Activated CD4-positive, CD25-positive, alpha-beta regulatory T cell treated with anti-CD3 and anti-CD28 coated beads, Interleukin-2, amount 50 U/mL, for 24 hours (primary cell): Measurements from ENCODE around the gene MINAR1.

Experiments
- ATAC-seq, 2 donors: fragments of 150-1000 bp; cut with Tn5 transposase; one replicate each; pipeline ENCODE4 v1.10.0; 2021; ENCODE audit warnings: mild to moderate bottlenecking in 1 of 2, moderate library complexity in 1 of 2

The MINAR1 gene

DNA sequence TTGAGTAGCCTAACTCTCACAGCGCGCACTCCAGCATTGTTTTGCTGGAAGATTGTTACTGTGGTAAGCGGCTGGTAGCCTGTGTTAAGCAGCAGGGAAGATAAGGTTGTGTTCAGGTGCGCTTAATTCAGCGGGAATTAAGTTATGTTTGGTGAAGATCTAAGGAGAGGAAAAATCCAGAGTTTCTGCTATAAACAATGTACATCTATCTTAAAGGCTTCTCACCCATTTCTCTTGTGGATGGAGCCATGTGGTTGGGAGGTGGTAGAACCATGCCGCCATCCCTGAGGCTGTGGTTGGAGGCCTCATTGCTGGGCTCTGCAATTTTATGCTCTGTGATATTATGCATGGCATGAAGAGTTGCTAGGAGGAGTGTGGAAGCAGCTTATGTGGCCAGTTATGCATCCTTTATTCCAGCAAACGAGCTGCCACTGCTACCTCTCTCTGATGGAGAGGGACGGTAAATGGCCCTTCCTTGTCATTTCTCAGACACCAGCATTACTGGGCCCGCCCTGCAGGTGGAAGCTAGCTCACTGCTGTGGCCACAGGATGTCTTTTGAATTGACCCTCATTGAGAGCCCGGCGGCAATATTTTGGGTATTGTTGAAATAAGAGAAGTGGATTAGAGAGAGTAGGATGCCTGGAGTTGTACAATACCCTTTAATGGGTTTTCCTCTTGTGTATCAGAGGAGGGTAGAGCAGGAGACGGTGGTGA, 1.3 kb downstream of the MINAR1 start:
- no peak for ATAC-seq

DNA sequence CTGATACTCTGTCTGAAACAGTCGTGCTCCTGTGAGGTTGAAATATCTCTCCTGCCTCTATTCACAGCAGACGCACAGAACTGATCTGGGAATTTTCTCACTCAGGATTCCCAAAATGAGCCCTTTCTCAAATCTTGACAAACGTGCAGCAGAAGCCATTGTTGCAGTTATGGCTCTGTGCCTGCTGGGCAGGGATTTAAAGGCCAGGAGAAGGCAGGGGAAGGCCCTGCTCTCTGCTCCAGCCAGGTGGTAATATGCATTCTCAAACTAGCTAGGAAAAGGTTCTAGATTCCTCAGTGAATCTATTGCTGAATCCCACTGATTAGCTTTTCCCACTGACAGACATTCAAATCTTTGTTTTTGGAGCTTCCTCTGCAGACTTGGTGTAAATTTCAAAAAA, 2.2 kb downstream of the MINAR1 start:
- no peak for ATAC-seq

DNA sequence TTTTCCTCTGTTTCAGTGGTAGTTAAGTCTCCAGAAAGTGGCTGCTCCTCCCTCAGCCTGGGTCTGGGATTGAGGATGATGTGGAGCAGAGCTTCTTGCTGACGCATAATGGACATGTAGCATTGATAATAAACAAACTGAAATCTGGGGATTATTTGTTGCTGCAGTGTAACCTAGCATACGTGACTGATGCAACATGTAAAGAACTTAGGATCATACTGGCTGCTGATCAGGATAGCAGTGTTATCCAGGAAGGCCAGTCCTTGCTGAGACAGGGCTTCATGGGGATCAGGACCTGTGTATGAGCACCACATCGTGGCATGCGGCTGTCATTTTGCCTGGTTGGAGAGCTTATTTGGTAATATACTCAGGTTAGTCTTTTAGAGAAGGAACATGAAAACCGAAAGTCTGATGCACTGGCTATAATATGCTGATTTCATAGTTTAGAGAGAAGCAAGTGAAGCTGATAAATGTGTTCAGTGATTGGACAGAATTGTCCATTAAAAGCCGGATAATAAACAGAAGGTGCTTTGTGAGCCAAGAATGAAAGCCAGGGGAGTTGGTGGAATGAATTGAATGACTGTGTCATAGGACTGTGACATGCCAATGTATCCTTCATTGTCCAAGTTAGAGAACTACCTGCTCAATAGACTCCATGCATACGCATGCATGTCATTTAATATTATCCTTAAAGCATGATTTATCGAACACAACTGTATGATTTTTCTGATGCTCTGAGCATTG, 4.1 kb downstream of the MINAR1 start:
- ATAC-seq, result no peak

DNA sequence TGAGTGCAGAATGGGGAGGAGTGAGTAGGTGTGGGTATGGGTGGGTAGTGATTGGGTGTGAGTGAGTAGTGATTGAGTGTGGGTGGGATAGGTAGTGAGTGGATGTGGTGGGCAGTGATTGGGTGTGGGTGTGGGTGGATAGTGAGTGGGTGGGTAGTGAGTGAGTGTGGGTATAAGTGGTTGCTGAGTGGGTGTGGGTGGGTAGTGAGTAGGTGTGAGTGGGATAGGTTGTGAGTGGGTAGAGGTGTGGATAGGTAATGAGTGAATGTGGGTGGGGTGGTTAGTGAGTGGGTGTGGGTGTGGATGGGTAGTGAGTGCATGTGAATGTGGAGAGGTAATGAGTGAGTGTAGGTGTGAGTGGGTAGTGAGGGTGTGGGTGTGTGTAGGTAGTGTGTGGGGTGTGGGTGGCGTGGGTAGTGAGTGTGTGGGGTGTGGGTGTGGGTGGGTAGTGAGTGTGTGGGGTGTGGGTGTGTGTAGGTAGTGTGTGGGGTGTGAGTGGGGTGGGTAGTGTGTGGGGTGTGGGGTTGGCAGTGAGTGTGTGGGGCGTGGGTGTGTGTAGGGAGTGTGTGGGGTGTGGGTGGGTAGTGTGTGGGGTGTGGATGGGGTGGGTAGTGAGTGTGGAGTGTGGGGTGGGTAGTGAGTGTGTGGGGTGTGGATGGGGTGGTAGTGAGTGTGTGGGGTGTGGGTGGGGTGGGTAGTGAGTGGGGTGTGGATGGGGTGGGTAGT, 5.3 kb downstream of the MINAR1 start:
- ATAC-seq, result no peak

DNA sequence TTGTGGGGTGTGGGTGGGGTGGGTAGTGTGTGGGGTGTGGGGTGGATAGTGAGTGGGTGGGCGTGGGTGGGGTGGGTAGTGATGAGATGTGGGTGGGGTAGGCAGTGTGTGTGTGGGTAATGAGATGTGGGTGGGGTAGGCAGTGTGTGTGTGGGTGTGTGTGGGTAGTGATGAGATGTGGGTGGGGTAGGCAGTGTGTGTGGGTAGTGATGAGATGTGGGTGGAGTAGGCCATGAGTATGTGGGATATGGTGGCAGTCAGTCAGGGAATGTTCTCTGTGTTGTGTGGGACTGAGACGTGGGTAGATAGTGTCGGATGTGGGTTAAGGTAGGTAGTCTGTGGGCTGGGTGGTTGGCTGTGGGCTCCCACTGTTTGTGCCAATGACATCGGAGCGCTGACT, 7.1 kb downstream of the MINAR1 start:
- ATAC-seq, result no peak

DNA sequence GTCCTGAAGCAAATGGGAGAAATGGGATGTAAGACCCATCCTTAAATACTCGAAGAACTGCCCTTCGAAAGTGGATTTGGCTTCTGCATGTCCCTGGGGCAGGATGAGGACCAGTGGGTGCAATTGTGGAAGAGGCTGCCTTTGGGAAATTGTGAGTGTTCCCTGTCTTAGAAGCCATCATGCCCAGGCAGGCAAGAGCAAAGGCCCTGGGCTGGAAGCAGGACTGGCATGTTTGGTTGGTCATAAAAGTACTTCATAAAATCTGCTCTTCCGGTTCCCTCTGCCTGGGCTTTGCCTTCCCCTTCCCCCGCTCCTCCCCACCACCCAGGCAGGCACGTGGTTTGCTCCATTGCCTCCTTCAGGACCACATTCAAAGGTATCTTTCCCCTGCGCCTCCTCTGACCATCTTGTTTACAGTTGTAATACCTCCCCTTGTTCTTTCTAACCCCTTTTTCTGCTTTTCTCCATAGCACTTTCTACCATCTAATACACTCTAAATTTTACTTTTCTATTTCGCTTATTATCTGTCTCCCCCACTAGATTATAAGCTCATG, 8.3 kb downstream of the MINAR1 start:
- no peak for ATAC-seq

DNA sequence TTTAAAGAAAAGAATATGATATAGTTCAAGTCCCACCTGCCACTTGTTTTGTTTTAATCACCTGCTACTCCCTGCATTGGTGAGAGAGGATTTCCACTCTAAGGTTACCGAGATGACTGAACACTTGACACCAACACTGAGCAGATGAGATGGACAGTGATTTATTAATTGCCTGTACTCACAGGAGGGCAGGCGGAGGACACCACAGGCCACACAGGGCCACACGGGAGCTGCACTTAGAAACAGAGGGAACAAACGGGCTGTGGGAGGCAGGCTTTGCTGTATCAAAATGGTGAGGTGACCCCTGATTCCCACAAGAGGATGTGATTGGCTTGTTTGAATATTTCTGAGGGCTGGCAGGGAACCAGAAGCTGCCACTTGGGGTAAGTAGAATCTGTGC, 10.8 kb downstream of the MINAR1 start:
- ATAC-seq, result no peak

DNA sequence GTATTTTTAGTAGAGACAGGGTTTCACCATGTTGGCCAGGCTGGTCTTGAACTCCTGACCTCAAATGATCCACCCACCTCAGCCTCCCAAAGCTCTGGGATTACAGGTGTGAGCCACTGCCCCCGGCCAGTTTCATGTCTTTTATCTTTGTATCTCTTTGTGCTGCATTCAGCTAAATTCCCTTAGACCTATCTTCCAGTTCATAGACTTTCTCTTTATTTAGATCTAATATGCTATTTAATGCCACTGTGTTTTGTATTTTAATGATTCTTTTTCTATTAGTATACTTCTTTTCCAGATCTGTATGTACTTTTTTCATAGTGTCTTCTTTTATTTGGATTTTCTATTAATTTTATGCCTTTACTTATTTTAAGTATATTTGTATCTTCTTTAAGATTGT, 14.9 kb downstream of the MINAR1 start:
- ATAC-seq, result no peak

DNA sequence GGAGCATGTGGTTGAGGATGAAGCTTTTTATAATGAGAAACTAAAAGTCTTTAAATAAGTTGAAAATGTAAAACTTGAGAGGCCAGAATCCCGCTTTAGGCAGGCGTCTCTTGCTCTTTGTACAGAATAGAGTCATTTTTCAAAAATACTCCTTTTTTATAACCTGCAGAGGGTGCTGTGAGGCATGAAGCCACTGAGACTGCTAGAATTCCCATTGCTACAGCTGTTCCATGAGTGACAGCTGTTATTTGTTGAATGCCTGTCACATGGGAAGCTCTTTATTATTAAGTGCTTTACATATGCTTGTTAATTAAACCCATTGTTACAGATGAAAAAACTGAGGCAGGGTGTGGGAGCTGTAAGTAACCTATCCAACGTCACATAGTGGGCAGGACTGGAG, 18.5 kb downstream of the MINAR1 start:
- no peak for ATAC-seq

DNA sequence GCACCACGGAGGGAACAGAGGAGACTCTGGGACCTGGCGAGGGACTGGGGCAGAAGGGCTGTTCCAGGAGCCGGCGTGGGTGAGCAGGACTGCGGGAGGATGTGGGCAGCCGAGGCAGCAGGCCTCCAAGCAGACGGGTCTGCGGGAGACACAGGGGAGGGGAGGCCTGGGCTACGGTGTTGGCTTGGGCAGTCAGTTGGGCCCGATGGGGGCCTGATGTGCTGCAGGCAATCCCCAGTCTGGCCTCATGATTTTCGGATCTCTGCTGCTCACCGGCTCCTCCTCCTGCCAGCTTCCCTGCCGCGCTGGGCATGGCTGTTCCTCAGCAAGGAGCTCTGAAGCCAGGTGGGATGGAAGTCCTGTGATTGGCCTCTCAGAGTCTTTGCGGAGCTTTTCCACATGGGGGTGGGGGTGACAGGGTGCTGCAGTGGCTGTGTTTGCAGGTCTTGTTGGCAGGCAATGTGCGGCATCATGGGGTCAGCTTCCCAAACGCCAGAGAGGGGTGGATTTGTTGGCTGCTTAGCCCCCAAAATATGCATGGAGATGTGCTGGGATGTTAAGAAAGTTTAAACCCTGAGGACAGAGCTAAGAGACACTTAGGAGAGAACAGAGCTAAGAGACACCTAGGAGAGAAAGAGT, 19.3 kb downstream of the MINAR1 start:
- ATAC-seq, result no peak

DNA sequence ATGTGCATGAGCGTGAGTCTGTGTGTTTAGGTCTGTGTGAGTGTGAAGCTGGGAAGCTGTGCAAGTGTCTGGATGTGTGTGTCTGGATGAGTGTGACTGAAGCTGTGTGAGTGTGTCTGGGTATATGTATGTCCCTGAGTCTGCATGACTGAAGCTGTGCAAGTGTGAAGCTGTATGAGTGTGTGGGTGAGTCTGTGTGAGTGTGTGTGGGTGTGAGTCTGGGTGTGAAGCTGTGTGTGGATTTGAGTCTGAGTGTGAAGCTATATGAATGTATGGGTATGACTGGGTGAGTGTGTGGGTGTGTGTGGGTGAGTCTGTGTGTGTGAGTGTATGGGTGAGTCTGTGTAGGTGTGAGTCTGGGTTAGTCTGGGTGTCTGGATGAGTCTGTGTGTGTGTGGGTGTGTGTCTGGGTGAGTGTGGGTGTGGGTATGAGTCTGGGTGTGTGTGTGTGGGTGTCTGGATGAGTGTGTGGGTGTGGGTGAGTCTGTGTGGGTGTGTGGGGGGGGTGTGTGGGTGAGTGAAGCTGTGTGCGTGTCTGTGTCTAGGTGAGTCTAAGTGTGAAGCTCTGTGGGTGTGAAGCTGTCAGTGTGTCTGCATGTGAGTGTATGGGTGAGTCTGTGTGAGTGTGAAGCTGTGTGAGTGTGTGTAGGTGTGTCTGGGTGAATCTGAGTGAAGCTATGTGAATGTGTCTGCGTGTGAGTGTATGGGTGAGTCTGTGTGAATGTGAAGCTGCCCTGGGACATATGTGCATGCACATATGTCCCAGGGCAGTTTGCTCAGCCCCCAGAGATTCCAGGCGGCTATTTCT, 20.3 kb downstream of the MINAR1 start:
- peak in 1 of 2 donors; percentile 5 for ATAC-seq

DNA sequence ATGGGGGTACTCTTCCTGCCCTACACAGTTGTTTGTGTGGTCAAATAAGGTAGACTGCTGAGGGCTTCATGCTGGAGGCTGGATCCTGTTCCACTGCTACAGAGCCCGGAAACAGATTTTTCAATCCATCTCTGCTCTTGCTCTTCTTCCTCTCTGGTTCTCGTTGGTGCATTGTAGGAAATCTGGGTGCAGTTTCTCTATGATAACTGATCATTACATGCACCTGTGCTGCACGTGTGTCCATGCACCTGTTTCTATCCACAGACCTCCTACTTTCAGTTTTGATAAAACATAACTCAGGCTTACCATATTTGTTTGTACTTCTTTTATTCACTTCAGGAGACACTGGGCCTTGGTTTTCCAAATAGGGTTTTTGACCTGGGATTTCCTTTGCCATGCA, 21.3 kb downstream of the MINAR1 start:
- ATAC-seq, result no peak

DNA sequence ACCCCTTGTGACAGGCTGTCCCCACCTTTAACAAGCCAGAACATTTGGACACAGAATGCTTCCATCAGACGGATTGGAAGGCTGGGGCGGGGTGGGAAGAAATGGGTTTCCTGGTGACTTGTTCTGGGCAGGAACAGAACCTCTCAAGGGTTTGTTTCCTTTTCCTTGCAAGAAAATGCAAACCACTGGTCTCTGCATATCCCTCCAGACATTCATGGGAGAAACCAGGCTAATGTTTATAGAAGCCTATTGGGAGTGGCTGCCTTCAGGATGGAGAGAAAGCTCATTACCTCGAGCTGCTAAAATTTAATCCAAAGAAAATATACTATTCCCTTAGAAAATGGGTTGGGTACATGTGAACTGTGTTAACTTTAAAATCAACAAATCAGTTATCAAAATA, 21.9 kb downstream of the MINAR1 start:
- ATAC-seq, result no peak

DNA sequence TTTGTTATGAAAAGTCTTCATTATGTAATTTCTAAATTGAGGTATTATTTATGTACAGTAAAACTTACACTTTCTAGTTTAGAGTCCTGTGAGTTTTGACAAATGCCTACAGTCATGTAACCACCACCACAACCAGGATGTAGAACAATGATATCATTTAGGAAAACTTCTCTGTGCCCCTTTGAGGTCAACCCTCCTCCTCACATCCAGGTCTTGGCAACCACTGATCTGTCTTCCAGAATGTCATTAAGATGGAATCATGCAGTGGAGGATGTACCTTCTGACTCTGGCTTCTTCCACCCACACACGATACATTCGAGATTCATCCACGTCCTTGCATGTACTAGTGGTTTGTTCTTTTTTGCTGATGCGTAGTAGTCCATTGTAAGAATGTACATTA, 23.2 kb downstream of the MINAR1 start:
- no peak for ATAC-seq

DNA sequence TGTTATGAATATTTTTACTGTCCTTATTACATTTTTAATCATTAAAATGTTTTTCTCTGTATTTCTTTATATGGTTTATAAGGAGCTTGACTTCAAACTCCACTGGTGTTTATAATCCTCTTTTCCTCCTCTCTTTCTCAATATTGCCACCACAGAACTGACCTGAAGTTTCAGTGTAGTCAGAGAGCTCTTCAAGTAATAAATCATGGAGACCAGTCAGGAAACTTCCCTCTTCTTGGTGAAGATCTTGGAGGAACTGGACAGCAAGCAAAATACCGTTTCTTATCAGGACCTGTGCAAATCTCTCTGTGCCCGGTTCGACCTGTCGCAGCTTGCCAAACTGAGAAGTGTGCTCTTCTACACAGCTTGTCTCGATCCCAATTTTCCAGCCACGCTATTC, 23.8 kb downstream of the MINAR1 start:
- ATAC-seq, result no peak

DNA sequence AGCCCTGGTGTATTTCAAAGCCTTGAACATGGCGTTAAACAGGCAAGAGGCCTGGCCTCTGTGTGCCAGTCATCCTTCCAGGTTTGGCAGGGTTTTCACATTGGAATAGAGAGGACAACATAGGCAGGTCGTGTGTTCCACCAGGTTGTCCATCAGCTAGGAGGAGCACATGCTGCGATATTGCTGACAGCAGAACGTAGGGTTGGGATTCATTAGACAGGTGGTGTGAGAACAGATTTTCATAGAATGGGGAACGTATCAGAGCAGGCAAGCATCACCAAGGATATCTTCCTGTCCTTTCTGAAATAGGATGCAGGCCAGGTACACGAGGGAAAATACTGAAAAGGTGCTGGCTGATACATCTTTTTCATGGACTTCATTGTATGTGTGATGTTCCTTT, 26.4 kb downstream of the MINAR1 start:
- ATAC-seq, result no peak

DNA sequence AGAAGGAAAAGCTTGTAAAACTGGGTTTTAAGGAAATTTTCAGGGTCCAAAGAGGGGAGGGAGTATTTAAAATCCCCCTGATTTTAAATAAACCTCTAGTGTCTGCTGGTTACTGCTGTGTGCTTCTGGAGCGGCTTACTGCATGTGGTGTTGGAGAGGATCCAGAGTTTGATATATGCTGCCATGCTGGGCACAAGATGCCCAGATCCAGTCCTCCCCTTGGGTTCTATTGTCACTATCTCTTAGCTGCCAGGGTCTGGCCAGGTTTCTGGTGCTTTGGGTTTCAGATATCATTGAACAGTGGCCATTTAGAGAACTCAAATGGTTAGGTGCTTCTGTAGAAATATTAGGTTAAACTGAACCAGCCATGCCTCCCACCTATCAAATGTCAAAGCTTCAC, 27.5 kb downstream of the MINAR1 start:
- ATAC-seq, result no peak

DNA sequence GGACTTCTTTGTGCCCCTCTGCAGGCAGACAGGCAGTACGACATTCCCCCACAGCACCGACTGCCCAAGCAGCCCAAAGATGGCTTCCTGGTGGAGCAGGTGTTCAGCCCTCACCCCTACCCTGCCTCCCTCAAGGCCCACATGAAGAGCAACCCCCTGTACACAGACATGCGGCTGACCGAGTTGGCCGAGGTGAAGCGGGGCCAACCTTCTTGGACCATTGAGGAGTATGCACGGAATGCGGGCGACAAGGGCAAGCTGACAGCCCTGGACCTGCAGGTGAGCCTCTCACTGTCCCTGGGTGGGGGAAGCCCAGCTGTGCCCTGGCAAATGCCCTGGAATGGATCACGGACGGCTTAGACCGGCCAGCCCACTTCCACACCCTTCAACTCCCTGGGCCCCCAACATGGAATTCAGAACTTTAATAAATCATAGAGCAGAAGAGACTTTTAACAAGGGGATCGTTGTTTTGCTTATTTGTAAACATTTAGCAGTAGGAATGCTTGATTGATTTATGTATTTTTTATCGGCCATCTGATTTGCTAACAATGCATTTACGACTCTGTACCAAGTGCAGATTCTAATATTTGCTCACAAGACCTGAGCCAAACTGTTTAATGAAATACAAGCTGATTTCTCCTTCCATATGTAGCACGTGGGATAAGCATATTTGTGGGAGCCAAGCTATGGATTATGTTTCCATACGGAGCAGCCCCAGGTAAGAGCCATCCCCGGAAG, 31.1 kb downstream of the MINAR1 start:
- ATAC-seq, result no peak

DNA sequence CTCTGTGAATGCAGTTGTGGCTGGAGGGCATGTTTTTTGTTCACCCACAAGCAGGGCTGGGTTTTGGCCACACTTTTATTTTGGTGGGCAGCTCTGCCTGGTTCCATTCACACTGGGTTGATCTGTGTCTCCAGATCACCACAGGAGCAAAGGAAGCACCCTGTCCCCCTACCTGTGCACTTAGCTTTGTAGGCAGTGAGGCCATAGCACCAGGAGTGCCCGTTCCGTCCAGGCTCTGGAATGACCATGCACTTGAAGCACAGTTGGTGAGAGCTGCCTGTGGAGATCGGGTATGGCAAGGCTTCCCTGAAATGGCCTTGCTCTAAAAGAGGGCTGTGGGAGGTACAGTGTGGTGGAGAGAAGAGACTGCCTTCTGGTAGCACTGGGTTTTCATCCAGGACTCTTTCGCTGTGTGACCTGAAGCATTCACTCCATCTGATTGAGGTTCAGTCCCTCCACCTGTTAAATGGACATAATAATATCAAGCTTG, 31.7 kb downstream of the MINAR1 start:
- ATAC-seq, result no peak

DNA sequence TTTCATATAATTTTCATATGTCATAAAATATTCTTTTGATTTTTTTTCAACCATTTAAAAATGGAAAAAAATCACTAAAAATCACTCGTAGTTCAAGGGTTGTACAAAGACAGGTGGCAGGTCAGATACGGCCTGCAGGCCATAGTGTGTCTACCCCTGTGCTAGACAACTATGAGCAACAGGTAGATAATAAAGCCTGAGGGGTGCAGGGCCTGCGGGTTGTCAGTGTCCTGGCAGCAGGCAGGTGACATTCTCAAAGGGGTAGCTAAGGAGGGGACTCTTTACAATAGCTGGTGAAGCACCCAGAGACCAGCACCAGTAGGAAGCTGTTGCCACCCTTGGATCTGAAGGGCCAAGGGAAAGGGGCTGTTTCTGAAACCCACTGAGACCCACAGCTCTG, 34.4 kb downstream of the MINAR1 start:
- ATAC-seq, result no peak

DNA sequence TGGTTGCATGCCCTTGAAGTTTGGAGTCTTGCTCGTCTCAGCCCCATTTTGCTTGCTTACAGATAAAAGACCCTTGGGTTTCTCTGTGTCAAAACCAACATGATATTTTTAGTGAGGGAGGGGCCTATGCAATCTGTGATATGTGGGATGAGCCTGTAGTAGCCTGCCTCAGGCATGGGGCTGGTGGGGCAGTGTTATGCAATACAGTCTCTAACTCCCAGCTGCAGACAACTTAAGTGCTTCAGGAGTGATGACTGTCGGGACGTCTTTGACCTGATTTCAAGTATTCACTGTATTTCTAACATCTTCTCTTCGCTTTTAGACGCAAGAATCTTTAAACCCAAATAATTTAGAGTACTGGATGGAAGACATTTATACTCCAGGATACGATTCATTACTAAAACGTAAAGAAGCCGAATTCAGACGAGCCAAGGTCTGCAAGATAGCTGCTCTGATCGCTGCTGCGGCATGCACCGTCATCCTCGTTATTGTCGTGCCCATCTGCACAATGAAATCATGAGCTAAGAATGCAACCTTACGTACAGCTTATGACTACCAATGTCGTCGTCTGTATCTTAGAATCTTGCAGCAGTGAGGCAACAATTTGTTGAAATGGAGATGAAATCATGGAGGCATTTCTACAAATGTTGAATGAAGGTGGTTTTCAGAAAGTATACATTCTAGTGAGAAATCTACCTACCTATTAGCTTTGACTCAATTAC, 35.9 kb downstream of the MINAR1 start:
- no peak for ATAC-seq
